Stimulated activated memory B cell treated with anti-CD40 and anti-IgM and Interleukin-4, amounts not matched to agents 10 μg/mL and 1 μg/mL and 100 μg/mL, for 72 hours (primary cell): ENCODE results near the gene CYP39A1.
A peak's percentile ranks its signal among the peaks of the same experiment; 100 is the strongest.

Experiments
- ATAC-seq: fragments of 150-1000 bp; cut with Tn5 transposase; 2 replicates; pipeline ENCODE4 v1.10.0; 2021
- H3K27ac Mint-ChIP-seq: one replicate; pipeline ENCODE4 v1.8.0; 2022; ENCODE audit warnings: mild to moderate bottlenecking, mixed read lengths
- H3K27me3 Mint-ChIP-seq: one replicate; pipeline ENCODE4 v1.8.0; 2022; ENCODE audit warnings: mixed read lengths
- H3K36me3 Mint-ChIP-seq: one replicate; pipeline ENCODE4 v1.8.0; 2022; ENCODE audit warnings: mixed read lengths
- H3K4me1 Mint-ChIP-seq: one replicate; pipeline ENCODE4 v1.8.0; 2022; ENCODE audit warnings: mixed read lengths
- H3K4me3 Mint-ChIP-seq: one replicate; pipeline ENCODE4 v1.8.0; 2022; ENCODE audit warnings: mild to moderate bottlenecking, moderate library complexity, mixed read lengths
- H3K9me3 Mint-ChIP-seq: one replicate; pipeline ENCODE4 v1.8.0; 2022; ENCODE audit warnings: mixed read lengths

The CYP39A1 gene

GRCh38 chr6:46583721-46584120, 68.9 kb downstream of the CYP39A1 start:
- Mint-ChIP-seq H3K9me3 (no peaks in the 10 kb centered on the region), H3K27me3 (no peaks in the 10 kb centered on the region), H3K4me1 (no peaks in the 10 kb centered on the region), H3K36me3 (no peaks in the 10 kb centered on the region), H3K4me3 (no peak overlapping the region), H3K27ac (no peak overlapping the region)
- ATAC-seq = no peak

GRCh38 chr6:46583081-46583480, 69.5 kb downstream of the CYP39A1 start:
- Mint-ChIP-seq H3K36me3 (no peaks in the 10 kb centered on the region), H3K27me3 (no peaks in the 10 kb centered on the region), H3K4me3 (no peak overlapping the region), H3K4me1 (no peaks in the 10 kb centered on the region), H3K9me3 (no peaks in the 10 kb centered on the region), H3K27ac (no peak overlapping the region)
- no peak for ATAC-seq

GRCh38 chr6:46581459-46582177, 71.0 kb downstream of the CYP39A1 start:
- no peaks in the 10 kb centered on the region for H3K4me1 Mint-ChIP-seq
- H3K27me3 Mint-ChIP-seq = no peaks in the 10 kb centered on the region
- ATAC-seq = no peak
- H3K36me3 Mint-ChIP-seq = no peaks in the 10 kb centered on the region
- no peak overlapping the region for H3K4me3 Mint-ChIP-seq
- H3K27ac Mint-ChIP-seq = no peak overlapping the region
- no peaks in the 10 kb centered on the region for H3K9me3 Mint-ChIP-seq

DNA sequence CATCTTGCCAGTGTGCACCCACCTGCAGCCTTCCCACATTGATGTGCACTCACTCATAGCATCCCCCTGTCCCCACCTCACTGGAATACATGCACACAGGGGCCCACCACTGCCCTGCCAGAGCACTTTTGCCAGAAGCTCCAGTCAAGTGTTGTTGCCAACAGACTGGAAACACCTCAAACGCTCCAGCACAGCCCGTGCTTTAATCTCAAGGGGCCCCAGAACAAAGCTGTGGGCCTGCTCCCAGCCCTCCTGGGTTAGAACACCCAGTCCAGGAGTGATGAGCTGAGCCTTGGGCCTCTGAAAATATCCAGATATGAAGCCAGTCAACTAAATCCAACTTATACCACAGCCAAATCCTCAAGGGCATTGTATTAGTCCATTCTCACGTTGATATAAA, 77.1 kb downstream of the CYP39A1 start:
- Mint-ChIP-seq H3K36me3 (peaks cover 8% of the 10 kb centered on the region), H3K4me3 (no peak overlapping the region), H3K27ac (no peak overlapping the region), H3K27me3 (peaks cover 38% of the 10 kb centered on the region), H3K9me3 (peaks cover 12% of the 10 kb centered on the region), H3K4me1 (no peaks in the 10 kb centered on the region)
- no peak for ATAC-seq

DNA sequence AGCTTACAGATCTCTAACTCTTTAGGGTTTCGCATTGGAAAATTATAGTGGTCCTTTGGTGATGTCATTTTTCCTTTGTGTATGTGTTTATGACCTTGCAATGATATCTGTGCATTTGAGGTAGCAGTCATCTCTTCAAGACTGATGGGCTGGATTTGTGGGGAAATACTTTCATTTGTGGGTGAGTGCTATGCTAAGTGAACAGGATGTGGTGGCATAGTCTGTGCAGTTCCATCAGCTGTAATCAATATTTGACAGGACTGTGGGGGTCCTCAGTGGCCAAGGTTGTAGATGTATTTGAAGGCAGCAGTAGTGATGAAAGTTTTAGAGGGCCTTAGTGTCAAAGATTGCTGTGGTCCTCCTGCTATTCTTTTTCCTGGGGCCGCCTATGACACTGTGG, 79.5 kb downstream of the CYP39A1 start:
- no peak for ATAC-seq
- peaks cover 8% of the 10 kb centered on the region for H3K36me3 Mint-ChIP-seq
- peaks cover 45% of the 10 kb centered on the region for H3K27me3 Mint-ChIP-seq
- no peaks in the 10 kb centered on the region for H3K4me1 Mint-ChIP-seq
- no peak overlapping the region for H3K4me3 Mint-ChIP-seq
- H3K27ac Mint-ChIP-seq = no peak overlapping the region
- peaks cover 15% of the 10 kb centered on the region for H3K9me3 Mint-ChIP-seq

DNA sequence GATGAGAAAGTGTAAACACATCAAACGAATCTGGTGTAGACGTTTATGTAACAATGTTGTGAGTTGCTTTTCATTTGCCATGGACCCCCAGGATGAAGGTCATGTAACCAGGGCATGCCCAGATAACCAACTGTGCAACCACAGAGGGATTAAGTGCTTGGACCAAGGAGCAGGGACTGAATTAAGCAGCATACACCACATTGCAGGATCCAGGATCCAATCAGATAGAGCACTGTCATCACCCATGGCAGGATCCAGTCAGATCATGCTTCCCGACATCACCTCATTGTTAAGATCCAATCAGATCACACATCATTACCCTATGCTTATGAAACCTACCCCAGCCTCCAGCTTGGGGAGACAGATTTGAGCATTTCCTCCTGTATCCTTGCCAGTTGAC, 87.1 kb downstream of the CYP39A1 start:
- H3K36me3 Mint-ChIP-seq = no peaks in the 10 kb centered on the region
- ATAC-seq = no peak
- no peaks in the 10 kb centered on the region for H3K4me1 Mint-ChIP-seq
- H3K4me3 Mint-ChIP-seq = no peak overlapping the region
- no peak overlapping the region for H3K27ac Mint-ChIP-seq
- peaks cover 10% of the 10 kb centered on the region for H3K9me3 Mint-ChIP-seq
- H3K27me3 Mint-ChIP-seq = peaks cover 8% of the 10 kb centered on the region

DNA sequence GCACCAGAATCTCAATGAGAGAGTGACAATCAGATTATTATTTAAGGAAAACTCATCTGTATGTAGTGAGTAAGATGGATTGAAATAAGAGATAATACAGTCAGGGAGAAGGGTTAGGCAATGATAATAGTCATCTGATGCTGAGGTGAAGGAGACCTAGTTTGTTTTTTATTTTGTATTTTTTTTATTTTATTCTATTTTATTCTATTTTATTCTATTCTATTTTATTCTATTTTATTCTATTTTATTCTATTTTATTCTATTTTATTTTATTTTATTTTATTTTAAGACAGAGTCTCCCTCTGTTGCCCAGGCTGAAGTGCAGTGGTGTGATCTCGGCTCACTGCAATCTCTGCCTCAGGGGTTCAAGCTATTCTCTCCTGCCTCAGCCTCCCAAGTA, 88.7 kb downstream of the CYP39A1 start:
- Mint-ChIP-seq H3K27ac (no peak overlapping the region), H3K4me1 (no peaks in the 10 kb centered on the region), H3K27me3 (no peaks in the 10 kb centered on the region), H3K36me3 (no peaks in the 10 kb centered on the region), H3K4me3 (no peak overlapping the region), H3K9me3 (peaks cover 7% of the 10 kb centered on the region)
- no peak for ATAC-seq

GRCh38 chr6:46556053-46556452, 96.6 kb downstream of the CYP39A1 start:
- H3K4me1 Mint-ChIP-seq = peaks cover 20% of the 10 kb centered on the region
- H3K36me3 Mint-ChIP-seq = no peaks in the 10 kb centered on the region
- H3K27ac Mint-ChIP-seq = no peak overlapping the region
- no peak for ATAC-seq
- no peak overlapping the region for H3K4me3 Mint-ChIP-seq
- H3K9me3 Mint-ChIP-seq = no peaks in the 10 kb centered on the region
- no peaks in the 10 kb centered on the region for H3K27me3 Mint-ChIP-seq

DNA sequence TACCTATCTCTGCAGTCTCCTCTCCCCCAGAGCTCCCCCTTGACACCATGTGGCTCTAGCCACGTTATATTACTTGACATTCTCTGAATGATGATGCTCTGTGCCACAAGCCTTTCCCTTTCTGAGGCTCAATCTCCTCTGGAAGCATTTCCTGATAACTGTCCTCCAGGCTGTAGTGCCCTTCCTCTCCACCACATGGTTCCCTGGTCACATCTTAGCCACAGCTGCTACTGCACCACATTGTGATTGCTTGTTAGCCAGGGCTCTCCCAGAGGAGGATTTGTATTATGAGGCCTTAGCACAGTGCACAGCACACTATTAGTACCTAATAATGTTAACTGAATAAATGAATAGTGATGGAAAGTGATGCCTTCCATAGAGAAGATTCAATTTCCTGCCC, 97.5 kb downstream of the CYP39A1 start:
- Mint-ChIP-seq H3K4me1 (peaks cover 20% of the 10 kb centered on the region), H3K27ac (no peak overlapping the region), H3K4me3 (no peak overlapping the region), H3K9me3 (no peaks in the 10 kb centered on the region), H3K27me3 (no peaks in the 10 kb centered on the region), H3K36me3 (no peaks in the 10 kb centered on the region)
- ATAC-seq = peak; percentile 39

DNA sequence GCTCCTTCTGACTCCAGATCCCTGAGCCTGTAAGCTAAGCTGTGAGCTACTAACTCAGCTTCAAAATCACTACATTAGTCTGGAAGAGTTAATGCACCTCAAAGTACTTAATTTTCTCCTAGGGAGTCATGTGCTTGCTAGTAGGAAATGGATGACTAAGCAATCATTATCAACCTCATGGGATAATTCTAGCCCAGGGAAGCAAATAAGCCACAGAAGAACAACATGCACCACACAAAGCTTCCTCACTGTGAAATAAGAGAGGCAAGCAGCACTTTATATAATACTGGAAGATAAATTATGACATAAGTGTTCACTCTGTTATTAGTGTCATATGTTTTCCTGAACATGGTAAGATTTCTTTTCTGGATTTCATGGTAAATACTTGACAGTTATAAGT, 103.5 kb downstream of the CYP39A1 start:
- peaks cover 9% of the 10 kb centered on the region for H3K9me3 Mint-ChIP-seq
- H3K4me3 Mint-ChIP-seq = no peak overlapping the region
- H3K4me1 Mint-ChIP-seq = no peaks in the 10 kb centered on the region
- ATAC-seq = no peak
- peaks cover 2% of the 10 kb centered on the region for H3K36me3 Mint-ChIP-seq
- H3K27me3 Mint-ChIP-seq = no peaks in the 10 kb centered on the region
- no peak overlapping the region for H3K27ac Mint-ChIP-seq

GRCh38 chr6:46541556-46541955, 111.1 kb downstream of the CYP39A1 start:
- H3K27me3 Mint-ChIP-seq = peaks cover 39% of the 10 kb centered on the region
- H3K4me1 Mint-ChIP-seq = no peaks in the 10 kb centered on the region
- no peak for ATAC-seq
- H3K27ac Mint-ChIP-seq = no peak overlapping the region
- no peak overlapping the region for H3K4me3 Mint-ChIP-seq
- peaks cover 20% of the 10 kb centered on the region for H3K9me3 Mint-ChIP-seq
- H3K36me3 Mint-ChIP-seq = peaks cover 9% of the 10 kb centered on the region

DNA sequence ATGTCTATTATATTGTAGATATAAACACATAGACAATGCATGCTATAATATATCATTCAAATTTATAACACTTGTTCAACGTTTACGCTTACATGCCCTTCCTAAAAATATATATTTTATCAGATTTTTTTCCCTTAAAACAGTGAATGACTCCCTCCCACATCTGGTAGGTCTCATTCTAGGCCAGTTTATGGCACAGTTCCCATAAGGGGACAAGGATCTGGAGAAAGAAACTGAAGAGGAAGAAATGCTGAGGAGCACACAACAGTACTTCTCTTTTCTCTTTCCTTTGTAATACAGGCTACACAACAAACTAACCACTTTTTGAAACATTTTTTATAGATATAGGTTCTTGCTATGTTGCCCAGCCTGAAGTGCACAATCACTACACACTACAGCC, 112.8 kb downstream of the CYP39A1 start:
- H3K4me1 Mint-ChIP-seq = no peaks in the 10 kb centered on the region
- peaks cover 14% of the 10 kb centered on the region for H3K9me3 Mint-ChIP-seq
- peaks cover 41% of the 10 kb centered on the region for H3K27me3 Mint-ChIP-seq
- H3K27ac Mint-ChIP-seq = no peak overlapping the region
- peaks cover 9% of the 10 kb centered on the region for H3K36me3 Mint-ChIP-seq
- no peak for ATAC-seq
- H3K4me3 Mint-ChIP-seq = no peak overlapping the region

DNA sequence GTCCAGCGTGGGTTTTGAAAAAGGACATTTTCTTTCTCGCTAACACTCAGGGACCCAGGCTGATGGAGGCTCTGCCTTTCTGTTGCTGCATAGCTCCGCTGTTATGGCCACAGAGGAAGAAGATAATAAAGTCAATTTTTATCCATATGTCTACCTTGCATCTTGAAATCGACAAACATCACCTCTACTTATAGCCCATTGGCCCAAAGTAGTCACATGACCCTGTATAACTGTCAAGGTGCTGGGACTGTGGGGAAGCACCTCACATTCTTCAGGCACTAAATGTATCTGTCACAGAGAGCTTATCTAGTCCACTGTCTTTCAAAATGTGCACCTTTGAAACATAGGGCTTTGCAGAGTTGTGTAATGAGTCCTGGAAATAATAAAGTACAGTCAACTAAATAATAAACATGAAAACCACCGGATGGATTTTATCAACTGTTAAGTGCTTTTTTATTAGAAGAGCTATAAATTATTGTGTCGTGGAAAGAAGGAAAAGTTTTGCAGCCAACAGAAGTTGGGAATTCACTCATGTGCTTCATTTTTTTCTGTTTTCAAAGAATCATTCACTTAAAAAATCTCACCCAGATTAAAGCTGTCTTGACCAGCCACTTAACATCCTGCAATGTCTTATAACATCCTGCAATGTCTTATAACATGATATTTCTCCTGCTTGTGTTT, 113.7 kb downstream of the CYP39A1 start:
- Mint-ChIP-seq H3K27ac (no peak overlapping the region), H3K4me1 (no peaks in the 10 kb centered on the region), H3K9me3 (peaks cover 9% of the 10 kb centered on the region), H3K4me3 (no peak overlapping the region), H3K36me3 (peaks cover 5% of the 10 kb centered on the region), H3K27me3 (peaks cover 41% of the 10 kb centered on the region)
- no peak for ATAC-seq

DNA sequence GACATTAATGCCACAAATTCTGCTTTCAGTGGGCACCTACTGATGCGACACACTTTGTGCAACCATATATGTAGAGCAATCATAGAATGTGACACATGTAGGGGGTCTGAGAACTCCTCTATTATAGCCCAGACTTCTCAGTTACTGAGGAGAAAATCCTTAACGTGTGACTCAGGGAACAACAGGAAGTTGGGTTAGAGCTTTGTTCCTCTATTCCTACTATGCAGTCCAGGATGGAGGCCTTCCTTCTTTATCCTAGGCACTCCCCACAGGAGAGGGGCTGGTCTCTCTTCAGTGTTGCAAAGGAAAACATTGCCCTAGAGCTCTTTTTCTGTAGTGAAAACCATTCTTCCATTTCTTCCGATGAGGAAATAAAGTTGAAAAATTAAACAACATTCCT, 121.7 kb downstream of the CYP39A1 start:
- Mint-ChIP-seq H3K4me3 (no peak overlapping the region), H3K27me3 (peaks cover 20% of the 10 kb centered on the region), H3K36me3 (no peaks in the 10 kb centered on the region), H3K27ac (no peak overlapping the region), H3K9me3 (no peaks in the 10 kb centered on the region), H3K4me1 (no peaks in the 10 kb centered on the region)
- no peak for ATAC-seq

- Mint-ChIP-seq H3K36me3 (no peaks in the 10 kb centered on the region), H3K27me3 (peaks cover 30% of the 10 kb centered on the region), H3K4me1 (no peaks in the 10 kb centered on the region), H3K9me3 (no peaks in the 10 kb centered on the region), H3K27ac (no peak overlapping the region), H3K4me3 (no peak overlapping the region)
- no peak for ATAC-seq
Measured at GRCh38 chr6:46528961-46529750, 123.5 kb downstream of the CYP39A1 start.

DNA sequence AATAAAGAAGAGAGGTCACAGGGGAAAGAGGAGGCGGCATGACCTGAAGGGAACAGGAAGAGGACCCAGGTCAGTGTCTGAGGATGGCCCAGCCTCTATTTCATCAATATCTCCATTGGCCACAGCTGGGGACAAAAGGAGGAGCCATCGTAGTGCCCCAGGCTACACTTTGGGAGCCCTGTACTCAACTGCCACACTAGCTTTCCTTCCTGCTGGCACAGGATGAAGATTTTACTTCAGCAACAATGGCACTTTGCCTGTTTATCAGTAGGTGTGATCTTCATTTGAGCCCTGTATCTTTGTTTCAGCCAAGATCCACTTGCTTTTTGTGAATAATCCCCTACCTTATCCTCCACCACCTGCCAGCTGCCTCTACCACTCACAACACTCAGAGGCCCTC, 126.0 kb downstream of the CYP39A1 start:
- Mint-ChIP-seq H3K4me3 (no peak overlapping the region), H3K9me3 (no peaks in the 10 kb centered on the region), H3K27me3 (peaks cover 30% of the 10 kb centered on the region), H3K27ac (no peak overlapping the region), H3K36me3 (no peaks in the 10 kb centered on the region), H3K4me1 (no peaks in the 10 kb centered on the region)
- no peak for ATAC-seq
